Suppressor macrophage treated with lipopolysaccharide for 1 hour (primary cell): Measurements from ENCODE around the gene RMND1.

Source experiments
- DNase-seq, 3 donors: peaks; one replicate each; pipeline ENCODE4 v3.0.0-alpha.2; 2020 to 2022

Gene RMND1

GRCh38 chr6:151414641-151415260 is 37.2 kb downstream of the RMND1 start:
- DNase-seq, result no peak

- DNase-seq, result no peak
Observed at GRCh38 chr6:151413372-151414145, 38.4 kb downstream of the RMND1 start.

- peak; percentile 22 to 42 (median 31) for DNase-seq
Observed at GRCh38 chr6:151412909-151413308, 39.0 kb downstream of the RMND1 start.

GRCh38 chr6:151409679-151410078 is 42.2 kb downstream of the RMND1 start:
- no peak for DNase-seq

- DNase-seq, result no peak
Observed at GRCh38 chr6:151409260-151409659, 42.7 kb downstream of the RMND1 start.

GRCh38 chr6:151408858-151409257 is 43.1 kb downstream of the RMND1 start:
- DNase-seq, result no peak

- DNase-seq, result no peak
Observed at GRCh38 chr6:151403919-151404308, 48.0 kb downstream of the RMND1 start.

GRCh38 chr6:151402228-151402627 is 49.7 kb downstream of the RMND1 start:
- DNase-seq, result no peak

- peak in 2 of 3 donors; percentile 31 to 43 for DNase-seq
Observed at GRCh38 chr6:151400473-151400872, 51.5 kb downstream of the RMND1 start.

- DNase-seq, result no peak
Observed at GRCh38 chr6:151399679-151400078, 52.2 kb downstream of the RMND1 start.

GRCh38 chr6:151393410-151393809 is 58.5 kb downstream of the RMND1 start:
- no peak for DNase-seq

- peak in 2 of 3 donors; percentile 44 for DNase-seq
Observed at GRCh38 chr6:151392427-151392826, 59.5 kb downstream of the RMND1 start.

GRCh38 chr6:151391471-151392413 is 60.2 kb downstream of the RMND1 start, which contains the start of gene ZBTB2:
TSS of gene ZBTB2 (minus strand) at chr6:151391559. CDS start at chr6:151373637, 17,922 bp downstream.
- DNase-seq, result peak; percentile 60 to 79 (median 63)

- peak; percentile 67 to 88 (median 77) for DNase-seq
Observed at GRCh38 chr6:151390851-151391470, 61.0 kb downstream of the RMND1 start.

GRCh38 chr6:151390276-151390850 is 61.6 kb downstream of the RMND1 start:
- DNase-seq, result peak; percentile 99 to 100 (median 100)

- DNase-seq, result peak; percentile 71 to 79 (median 76)
Observed at GRCh38 chr6:151389618-151390275, 62.2 kb downstream of the RMND1 start.

GRCh38 chr6:151388997-151389617 is 62.8 kb downstream of the RMND1 start:
- no peak for DNase-seq

- DNase-seq, result peak; percentile 76 to 89 (median 88)
Observed at GRCh38 chr6:151388236-151388635, 63.7 kb downstream of the RMND1 start.

GRCh38 chr6:151387175-151387970 is 64.6 kb downstream of the RMND1 start:
- DNase-seq, result no peak

GRCh38 chr6:151385177-151385576 is 66.7 kb downstream of the RMND1 start:
- peak in 1 of 3 donors; percentile 9 for DNase-seq
